ENCODE data around the gene GSK3A.

DNA sequence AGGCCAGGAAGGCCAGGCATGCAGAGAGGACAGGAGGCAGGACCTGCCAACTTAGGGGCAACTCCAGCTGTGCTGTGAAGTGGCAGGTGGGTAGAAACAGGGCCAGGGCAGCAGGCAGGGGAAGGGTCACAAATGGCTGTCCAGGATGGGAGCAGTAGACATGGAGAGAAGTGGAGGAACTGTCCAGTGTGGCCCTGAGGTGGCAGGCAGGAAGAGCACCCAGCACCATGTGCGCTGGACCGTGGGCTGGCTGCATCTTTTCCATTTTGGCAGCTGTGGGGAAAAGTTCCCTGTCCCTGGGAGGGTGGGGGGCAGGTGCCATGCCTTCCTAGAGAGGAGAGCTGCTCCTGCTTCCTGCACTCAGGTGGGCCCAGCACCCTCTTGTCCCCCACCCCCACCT is 38.7 kb downstream of the GSK3A start:
- TF ChIP-seq SUZ12 (IDR thresholded peaks at IDR 0.05; ENCODE audit: extremely low read depth, insufficient read depth, insufficient read length) (no peak), YY1 (IDR thresholded peaks at IDR 0.05; ENCODE audit: insufficient read depth, insufficient read length) (no peak), ZNF274 (IDR thresholded peaks at IDR 0.05; ENCODE audit: low read depth, low read length) (no peak)
